ENCODE results near the gene EEF1A2.
A peak's percentile ranks its signal among the peaks of the same experiment; 100 is the strongest.

Gene EEF1A2

GRCh38 chr20:63499338-63499969 lies 571 bp upstream of the EEF1A2 start:
- DNase-seq (ENCODE audit: low read depth), result no peak
- no peak for TF ChIP-seq CTCF (IDR thresholded peaks at IDR 0.05; ENCODE audit: insufficient read depth, low read depth, low read length, missing control alignments)
- no peak overlapping the region for H3K4me3 ChIP-seq (ENCODE audit: low read depth, low read length)

GRCh38 chr20:63497946-63498935 lies 642 bp downstream of the EEF1A2 start:
- no peak for TF ChIP-seq CTCF (IDR thresholded peaks at IDR 0.05; ENCODE audit: insufficient read depth, low read depth, low read length, missing control alignments)
- H3K4me3 ChIP-seq (ENCODE audit: low read depth, low read length), result no peak overlapping the region
- no peak for DNase-seq (ENCODE audit: low read depth)

GRCh38 chr20:63497138-63497945 lies 1.5 kb downstream of the EEF1A2 start:
- DNase-seq (ENCODE audit: low read depth), result no peak
- TF ChIP-seq CTCF (IDR thresholded peaks at IDR 0.05; ENCODE audit: insufficient read depth, low read depth, low read length, missing control alignments), result no peak
- no peak overlapping the region for H3K4me3 ChIP-seq (ENCODE audit: low read depth, low read length)

DNA sequence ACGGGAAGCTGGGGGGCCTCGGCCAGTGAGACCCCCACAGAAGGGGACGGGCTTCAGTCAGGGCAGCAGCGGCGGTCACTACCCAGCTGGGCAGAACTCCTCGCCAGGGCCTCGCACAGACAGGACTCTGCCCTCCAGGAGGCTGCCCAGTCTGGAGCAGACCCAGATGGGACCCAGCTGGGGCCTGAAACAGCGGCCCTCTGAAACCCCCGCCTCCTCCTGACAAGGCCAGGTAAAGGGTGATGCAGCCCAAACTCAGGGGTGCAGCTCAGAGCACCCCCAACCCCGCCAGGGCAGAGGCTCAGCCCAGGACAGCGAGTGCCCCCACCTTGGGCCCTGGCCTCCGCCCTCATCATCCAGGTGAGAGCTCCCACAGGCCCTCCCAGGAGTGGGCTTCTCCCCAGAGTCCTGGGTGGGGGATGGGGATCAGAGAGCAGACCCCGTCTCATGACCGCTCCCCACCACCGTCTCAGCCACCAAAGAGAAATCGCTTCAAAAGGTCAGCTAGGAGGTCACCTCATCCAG lies 2.2 kb downstream of the EEF1A2 start:
- no peak overlapping the region for H3K4me3 ChIP-seq (ENCODE audit: low read depth, low read length)

GRCh38 chr20:63495741-63496595 lies 2.9 kb downstream of the EEF1A2 start:
- H3K4me3 ChIP-seq (ENCODE audit: low read depth, low read length), result no peak overlapping the region
- peak; percentile 82 for TF ChIP-seq CTCF (IDR thresholded peaks at IDR 0.05; ENCODE audit: insufficient read depth, low read depth, low read length, missing control alignments)
- peak; percentile 62 for DNase-seq (ENCODE audit: low read depth)

More for the DNA sequence above, 2.2 kb downstream of the EEF1A2 start:
- DNase-seq (ENCODE audit: low read depth), result no peak
- no peak for TF ChIP-seq CTCF (IDR thresholded peaks at IDR 0.05; ENCODE audit: insufficient read depth, low read depth, low read length, missing control alignments)
